HG02885 (cell line): ENCODE data around the gene PIGL.
A peak's percentile ranks its signal among the peaks of the same experiment; 100 is the strongest.
"Not testable (repeated sequence)": the region's sequence is repeated elsewhere in the genome, so short reads cannot be mapped to it uniquely, and the experiment has no call there.

Experiments used
- ATAC-seq: cut with Tn5 transposase; IDR thresholded peaks from one replicate; pipeline ENCODE4 v1.9.1; 2021; ENCODE audit warnings: mild to moderate bottlenecking; ENCODE audit not compliant: unreplicated experiment, poor library complexity

PIGL gene

DNA sequence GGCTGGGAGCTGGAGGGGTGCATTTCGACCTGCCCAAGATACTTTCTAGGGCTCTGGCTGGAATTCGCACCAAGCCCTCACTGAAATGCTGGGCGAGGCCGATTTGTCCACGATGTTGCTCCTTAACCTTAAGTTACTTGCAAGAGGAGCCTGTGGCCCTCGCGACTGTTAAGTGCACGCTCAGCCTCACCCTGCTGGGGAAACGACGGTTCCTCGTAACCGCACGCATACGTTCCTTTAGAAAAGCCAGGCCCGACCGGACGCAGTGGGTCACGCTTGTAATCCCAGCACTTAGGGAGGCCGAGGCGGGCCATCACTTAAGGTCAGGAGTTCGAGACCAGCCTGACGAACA is 1.1 kb upstream of the PIGL start:
- ATAC-seq = peak; percentile 5

GRCh38 chr17:16216341-16217001 is 539 bp upstream of the PIGL start:
- ATAC-seq = not testable (repeated sequence)

DNA sequence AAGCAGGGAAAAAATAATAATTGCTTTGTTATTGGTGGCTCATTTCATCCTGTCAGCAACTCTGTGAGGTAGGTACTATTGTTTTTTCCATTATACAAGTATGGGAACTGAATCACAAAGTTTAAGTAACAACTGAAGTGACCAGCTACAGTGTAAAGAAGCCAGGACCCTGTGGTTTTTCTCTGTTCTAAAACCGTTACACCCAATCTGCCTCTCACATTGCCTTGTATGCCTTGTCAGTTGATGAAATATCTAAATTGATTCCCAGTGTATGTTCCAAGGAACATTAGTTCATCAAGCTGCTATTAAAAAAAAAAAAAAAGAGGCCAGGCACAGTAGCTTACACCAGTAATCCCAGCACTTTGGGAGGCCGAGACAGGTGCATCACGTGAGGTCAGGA is 5.4 kb downstream of the PIGL start:
- no peak for ATAC-seq

GRCh38 chr17:16229912-16230561 is 13.0 kb downstream of the PIGL start:
- ATAC-seq = not testable (repeated sequence)

DNA sequence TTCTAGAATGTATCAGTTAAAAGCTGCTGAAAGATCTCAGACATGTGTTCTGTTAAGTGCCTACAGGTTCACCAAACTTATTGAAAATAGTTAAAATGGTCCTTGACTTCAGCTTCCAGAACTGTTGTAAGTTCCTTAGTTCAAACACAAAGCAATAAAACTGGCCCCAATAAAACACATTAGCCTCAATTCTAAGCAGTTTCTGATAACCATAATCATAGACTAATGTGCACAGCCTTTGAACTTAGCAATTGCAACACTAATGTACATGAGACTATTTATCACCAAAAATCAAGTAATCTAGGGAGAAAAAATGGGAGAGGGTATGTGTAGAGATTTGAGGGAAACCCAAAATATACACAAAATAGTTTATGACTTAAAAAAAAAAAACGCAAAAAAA is 15.4 kb downstream of the PIGL start:
- ATAC-seq = no peak

DNA sequence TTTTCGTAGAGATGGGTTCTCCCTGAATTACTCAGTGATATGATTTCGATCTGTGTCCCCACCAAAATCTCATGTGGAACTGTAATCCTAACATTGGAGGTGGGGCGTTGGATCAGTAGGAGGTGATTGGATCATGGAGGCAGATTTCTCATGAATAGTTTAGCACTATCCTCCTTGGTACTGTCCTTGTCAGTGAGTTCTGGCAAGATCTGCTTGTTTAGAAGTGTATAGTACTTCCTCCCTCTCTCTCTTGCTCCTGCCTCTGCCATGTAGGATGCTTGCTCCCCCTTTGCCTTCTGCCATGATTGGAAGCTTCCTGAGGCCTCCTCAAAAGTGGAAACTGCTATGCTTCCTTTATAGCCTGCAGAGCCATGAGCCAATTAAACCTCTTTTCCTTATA is 22.9 kb downstream of the PIGL start:
- ATAC-seq = no peak

DNA sequence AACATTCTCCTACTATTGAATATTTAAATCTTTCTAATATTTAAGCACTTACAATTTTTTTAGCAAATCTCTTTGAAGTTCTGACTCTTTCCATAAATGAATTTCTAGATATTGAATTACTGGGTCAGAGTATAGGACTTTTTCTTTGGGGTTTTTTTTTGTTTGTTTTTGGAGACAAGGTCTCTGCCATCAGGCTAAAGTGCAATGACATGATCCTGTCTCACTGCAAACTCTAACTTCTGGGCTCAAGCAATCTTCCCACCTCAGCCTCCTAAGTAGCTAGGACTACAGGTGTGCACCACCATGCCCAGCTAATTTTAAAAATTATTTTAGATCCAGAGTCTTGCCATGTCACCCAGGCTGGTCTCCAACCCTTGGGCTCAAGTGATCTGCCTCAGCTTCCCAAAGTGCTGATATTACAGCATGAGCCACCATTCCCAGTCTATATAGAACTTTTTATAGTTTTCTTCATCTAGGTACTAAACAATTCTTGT is 24.9 kb downstream of the PIGL start:
- ATAC-seq = no peak

- no peak for ATAC-seq
Observed at GRCh38 chr17:16243385-16243784, 26.4 kb downstream of the PIGL start.

DNA sequence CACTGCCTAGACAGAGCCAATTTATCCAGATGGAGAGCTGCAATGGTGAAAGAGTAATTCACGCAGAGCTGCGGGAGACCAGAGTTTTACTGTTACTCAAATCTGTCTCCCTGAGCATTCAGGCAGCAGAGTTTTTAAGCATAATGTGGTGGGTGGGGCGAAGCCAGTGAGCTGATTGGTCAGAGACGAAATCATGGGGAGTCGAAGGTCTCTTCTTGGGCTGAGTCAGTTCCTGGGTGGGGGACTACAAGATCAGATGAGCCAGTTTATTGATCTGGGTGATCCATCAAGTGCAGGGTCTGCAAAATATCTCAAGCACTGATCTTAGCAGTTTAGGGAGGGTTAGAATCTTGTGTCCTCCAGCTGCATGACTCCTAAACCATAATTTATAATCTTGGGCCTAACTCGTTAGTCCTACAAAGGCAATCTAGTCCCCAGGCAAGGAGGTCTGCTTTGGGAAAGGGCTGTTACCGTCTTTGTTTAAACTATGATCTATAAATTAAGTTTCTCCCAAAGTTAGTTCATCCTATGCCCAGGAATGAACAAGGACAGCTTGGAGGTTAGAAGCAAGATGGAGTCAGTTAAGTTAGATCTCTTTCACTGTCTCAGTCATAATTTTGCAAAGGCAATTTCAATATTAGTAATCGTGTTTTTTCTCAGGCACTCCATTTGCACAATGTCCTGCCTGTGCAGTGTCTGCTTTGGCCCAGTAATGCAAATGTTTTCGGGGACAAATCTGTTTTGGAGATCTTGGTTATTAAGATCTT is 27.0 kb downstream of the PIGL start:
- no peak for ATAC-seq

- ATAC-seq = no peak
Observed at GRCh38 chr17:16247586-16247984, 30.6 kb downstream of the PIGL start.

GRCh38 chr17:16250635-16251034 is 33.6 kb downstream of the PIGL start:
- no peak for ATAC-seq

GRCh38 chr17:16251043-16251442 is 34.0 kb downstream of the PIGL start:
- no peak for ATAC-seq

GRCh38 chr17:16251556-16251955 is 34.5 kb downstream of the PIGL start:
- no peak for ATAC-seq

DNA sequence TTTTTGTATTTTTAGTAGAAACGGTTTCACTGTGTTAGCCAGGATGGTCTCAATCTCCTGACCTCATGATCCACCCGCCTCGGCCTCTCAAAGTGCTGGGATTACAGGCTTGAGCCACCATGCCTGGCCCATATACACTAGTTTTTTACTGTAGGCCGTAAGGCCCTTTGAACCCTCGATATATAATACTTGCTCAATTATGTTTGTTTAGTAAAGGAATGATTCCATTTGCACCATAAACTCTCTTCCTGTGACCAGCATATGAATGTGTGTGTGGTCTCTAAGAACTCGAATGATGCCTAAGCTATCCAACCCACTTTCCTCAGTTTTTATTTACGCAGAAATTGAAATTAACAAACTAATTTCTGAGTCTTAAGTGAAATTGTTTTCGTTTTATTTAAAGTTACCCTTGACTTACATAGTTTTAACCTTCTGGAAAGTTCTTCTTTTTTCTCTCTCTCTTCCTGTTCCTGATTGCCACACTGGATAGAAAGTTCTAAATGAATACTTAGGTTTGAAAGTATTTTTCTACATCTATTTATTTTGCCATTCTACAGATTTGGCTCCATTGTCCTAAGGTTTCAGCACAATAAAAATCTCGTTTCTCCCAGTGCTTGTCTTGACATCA is 37.9 kb downstream of the PIGL start:
- no peak for ATAC-seq

DNA sequence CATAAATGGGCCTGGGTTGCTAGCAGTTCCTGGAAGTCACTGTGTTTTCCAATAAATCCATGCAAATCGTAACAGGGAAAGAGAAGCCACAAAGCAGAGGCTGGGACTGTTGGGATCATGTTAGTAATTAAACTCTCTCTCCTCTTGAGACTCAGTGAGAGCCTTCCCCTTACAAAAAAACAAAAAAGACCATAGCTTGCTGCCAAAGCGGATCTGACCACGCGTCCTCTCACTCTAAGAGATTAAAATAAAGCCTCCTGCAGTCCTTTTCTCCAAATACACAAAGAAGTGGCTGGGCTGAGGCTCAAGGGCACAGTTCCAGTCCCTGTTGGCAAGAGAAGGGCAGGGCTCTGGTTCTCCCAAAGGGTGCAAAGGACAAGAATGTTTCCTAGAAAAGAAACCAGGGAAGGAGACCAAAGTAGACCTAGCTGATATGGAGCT is 38.5 kb downstream of the PIGL start:
- no peak for ATAC-seq

DNA sequence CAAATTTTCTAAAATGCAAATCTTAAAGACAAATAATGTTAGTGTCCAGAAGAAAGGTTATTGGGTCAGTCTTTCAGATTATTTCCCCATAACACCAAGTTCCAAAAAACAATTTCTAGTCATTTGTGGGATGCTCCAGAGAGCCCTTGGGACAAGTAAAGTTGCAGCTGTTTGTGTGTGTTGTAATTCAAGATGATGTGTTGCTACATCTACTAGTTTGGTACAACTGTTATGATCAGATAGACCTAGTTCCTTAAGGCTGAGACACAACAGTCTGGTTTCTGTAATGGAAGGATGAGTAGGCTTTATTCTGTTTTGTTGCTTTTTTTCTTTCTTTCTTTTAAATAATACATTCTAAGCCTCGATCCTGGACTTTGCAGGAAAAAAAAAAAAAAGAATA is 41.9 kb downstream of the PIGL start:
- ATAC-seq = no peak

- no peak for ATAC-seq
Observed at GRCh38 chr17:16259926-16260325, 42.9 kb downstream of the PIGL start.

DNA sequence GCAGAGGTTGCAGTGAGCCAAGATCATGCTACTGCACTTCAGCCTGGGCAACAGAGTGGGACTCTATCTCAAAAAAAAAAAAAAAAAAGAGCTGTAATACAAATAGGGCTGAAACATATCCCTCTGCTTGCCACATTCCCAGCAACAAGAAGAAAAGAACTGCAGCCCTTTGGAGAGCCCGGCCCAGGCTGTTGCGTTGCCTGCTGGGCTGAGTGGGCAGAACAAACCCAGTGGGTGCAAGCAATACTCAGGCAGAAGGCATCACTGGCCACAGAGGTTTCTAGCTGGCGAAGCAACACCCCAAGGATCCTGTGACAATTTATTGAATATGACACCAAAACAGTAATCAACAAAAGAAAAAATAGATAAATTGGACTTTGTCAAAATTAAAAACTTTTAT is 44.0 kb downstream of the PIGL start:
- no peak for ATAC-seq

- ATAC-seq = no peak
Observed at GRCh38 chr17:16262201-16262600, 45.2 kb downstream of the PIGL start.

DNA sequence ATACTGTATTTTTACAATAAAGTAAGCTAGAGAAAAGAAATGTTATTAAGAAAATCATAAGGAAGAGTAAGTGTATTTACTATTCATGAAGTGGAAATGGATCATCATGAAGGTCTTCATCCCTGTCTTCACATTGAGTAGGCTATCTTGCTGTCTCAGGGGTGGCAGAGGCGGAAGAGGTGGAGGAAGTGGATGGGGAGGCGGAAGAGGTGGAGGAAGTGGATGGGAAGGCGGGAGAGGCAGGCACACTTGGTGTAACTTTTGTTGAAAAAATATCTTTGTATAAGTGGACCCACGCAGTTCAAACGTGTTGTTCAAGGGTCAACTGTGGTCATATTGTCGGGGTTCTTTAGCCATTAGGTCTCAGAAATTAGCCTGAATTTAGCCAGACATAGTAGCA is 50.2 kb downstream of the PIGL start:
- ATAC-seq = no peak

DNA sequence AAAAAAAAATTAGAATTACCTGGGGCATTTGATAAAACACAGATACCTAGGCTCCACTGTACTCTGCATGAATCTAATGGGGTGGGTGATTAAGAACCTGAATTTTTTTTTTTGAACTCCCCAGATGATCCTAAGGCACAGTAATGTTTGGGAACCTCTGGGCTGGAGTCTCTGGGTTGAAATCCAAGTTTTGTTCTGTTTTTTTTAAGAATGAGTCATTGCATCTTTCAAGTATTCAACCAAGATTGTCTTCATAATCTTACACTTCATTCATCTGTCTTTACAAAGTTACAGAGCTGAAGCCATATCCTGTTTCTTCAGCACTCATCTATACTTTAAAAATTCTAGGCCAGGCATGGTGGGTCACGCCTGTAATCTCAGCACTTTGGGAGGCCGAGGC is 52.6 kb downstream of the PIGL start:
- no peak for ATAC-seq
